Measurements from ENCODE around the gene CROCC2. TPM values are rescaled to one million over a fixed set of nuclear protein-coding genes. Genes with fewer than 3 reads are reported as not detected.
"Not testable (repeated sequence)": the region's sequence is repeated elsewhere in the genome, so short reads cannot be mapped to it uniquely, and the experiment has no call there.

CROCC2 gene
- total RNA-seq, 1 donor from 2014 or later, result not detected

DNA sequence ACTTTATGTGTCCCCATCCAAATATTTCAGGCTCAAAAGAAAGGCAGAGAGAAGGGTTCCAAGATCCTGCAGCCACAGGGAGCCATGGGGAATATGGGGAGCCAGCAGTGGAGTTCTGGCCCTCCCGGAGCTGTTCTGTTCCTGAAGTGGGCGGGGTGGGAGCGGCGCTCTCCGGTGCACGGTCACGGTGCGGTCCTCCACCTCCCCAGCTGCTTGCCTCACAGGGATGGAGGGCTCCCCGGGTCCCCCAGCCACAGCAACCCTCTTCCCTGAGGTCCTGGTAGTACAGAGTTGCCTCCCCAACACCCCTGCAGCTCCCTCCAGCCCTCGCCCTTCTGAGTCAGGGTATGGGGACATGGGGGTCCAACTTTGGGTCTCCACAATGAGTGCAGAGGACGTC, 66.1 kb downstream of the CROCC2 start:
- Histone ChIP-seq H3K27me3 (ENCODE audit: control insufficient read depth, insufficient read depth, low read length) (peaks cover 3% of the 10 kb centered on the region), H3K36me3 (ENCODE audit: control insufficient read depth, insufficient read depth, low read length) (no peaks in the 10 kb centered on the region), H3K4me3 (ENCODE audit: low read depth, low read length) (no peak overlapping the region)
- FAIRE-seq (no peak), DNase-seq (ENCODE audit: low read depth) (no peak)
- TF ChIP-seq, protein P1, sequence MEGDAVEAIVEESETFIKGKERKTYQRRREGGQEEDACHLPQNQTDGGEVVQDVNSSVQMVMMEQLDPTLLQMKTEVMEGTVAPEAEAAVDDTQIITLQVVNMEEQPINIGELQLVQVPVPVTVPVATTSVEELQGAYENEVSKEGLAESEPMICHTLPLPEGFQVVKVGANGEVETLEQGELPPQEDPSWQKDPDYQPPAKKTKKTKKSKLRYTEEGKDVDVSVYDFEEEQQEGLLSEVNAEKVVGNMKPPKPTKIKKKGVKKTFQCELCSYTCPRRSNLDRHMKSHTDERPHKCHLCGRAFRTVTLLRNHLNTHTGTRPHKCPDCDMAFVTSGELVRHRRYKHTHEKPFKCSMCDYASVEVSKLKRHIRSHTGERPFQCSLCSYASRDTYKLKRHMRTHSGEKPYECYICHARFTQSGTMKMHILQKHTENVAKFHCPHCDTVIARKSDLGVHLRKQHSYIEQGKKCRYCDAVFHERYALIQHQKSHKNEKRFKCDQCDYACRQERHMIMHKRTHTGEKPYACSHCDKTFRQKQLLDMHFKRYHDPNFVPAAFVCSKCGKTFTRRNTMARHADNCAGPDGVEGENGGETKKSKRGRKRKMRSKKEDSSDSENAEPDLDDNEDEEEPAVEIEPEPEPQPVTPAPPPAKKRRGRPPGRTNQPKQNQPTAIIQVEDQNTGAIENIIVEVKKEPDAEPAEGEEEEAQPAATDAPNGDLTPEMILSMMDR (IDR thresholded peaks at IDR 0.05; ENCODE audit: insufficient read depth, low read length, severe bottlenecking), result no peak

DNA sequence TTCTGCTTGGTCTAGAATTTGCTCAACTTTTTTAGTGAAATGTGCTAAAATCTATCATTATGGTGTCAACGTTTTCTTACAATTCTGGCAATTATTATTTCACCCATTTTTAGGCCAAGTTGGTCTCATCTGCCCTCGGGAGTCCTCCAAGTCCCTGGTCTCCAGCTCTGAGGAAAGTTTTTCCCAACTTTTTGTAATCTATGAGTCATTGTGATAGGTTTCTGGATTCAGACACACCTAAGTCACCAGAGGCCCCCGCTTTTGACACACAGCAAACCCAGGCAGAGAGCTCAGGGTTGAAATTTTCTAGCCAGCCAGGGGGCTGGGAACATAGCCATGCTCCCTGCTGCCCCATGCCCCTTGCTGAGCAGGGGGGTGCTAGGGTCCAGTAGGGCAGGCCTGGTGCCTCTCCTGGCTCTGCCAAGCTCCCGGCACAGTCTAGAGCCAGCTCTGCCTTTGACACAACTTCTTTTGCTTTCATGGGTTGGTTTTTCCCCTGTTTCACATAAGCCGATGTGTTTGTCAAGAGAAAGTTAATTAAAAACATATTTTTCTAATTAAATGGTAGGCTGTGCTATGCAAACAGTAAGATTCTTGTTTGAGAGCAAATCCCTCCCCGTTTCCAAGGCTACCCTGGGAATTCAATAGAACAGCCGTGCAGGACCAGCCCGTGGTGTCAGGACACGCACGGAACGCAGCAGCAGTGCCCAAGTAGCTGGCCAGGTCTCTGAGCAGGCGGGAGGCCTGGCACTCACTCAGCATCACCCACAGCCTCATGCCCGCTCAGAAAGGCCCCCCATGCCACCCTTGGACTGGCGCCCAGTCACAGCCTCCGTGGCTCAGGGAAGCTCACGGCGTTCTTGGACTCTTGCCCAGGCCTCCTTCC, 66.7 kb downstream of the CROCC2 start:
- Histone ChIP-seq H3K36me3 (ENCODE audit: control insufficient read depth, insufficient read depth, low read length) (no peaks in the 10 kb centered on the region), H3K4me3 (ENCODE audit: low read depth, low read length) (no peak overlapping the region), H3K27me3 (ENCODE audit: control insufficient read depth, insufficient read depth, low read length) (peaks cover 3% of the 10 kb centered on the region)
- TF ChIP-seq, protein P1 (IDR thresholded peaks at IDR 0.05; ENCODE audit: insufficient read depth, low read length, severe bottlenecking), result no peak
- FAIRE-seq (no peak), DNase-seq (ENCODE audit: low read depth) (peak; percentile 23)

DNA sequence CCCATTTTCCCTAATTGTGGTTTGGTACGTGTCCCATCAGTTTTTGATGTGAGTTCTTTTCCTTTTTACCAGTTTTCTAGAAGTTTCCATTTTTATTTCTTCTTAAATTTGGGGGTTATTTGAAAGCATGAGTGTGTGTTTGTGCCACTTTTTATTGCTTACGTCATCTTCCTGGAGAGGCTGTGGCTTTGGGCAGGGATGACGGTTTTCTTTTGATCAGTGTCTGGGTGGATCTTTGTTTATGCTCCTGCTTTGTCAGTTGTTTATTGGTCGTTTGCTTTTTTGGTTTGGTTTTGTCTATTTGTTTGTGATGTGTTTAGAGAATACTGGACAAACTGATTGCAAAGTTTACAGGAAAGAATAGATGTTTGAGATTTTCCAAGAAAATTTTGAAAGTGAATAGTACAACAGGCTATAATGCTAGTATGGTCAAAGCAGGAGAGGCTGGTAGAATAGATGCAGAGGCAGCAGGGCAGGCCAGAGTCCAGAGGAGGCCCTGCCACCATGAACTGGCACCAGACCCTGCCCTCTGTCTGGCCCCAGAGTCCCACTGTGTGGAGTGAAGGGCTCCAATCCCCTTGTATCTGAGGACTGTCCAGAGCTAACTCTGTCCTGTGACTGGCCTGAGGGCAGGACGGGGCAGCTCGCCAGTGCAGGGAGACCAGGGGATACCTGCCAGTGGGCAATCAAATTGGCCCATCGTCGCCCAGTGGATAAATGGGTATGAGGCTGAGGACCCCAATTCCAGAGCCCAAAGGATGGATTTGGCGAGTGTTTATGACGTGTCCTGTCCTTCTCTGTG, 68.8 kb downstream of the CROCC2 start:
- H3K27me3 ChIP-seq (ENCODE audit: control insufficient read depth, insufficient read depth, low read length), result peaks cover 3% of the 10 kb centered on the region
- FAIRE-seq (no peak), DNase-seq (ENCODE audit: low read depth) (no peak)
- TF ChIP-seq, protein P1 (IDR thresholded peaks at IDR 0.05; ENCODE audit: insufficient read depth, low read length, severe bottlenecking), result no peak
- no peak overlapping the region for H3K4me3 ChIP-seq (ENCODE audit: low read depth, low read length)
- H3K36me3 ChIP-seq (ENCODE audit: control insufficient read depth, insufficient read depth, low read length), result no peaks in the 10 kb centered on the region

DNA sequence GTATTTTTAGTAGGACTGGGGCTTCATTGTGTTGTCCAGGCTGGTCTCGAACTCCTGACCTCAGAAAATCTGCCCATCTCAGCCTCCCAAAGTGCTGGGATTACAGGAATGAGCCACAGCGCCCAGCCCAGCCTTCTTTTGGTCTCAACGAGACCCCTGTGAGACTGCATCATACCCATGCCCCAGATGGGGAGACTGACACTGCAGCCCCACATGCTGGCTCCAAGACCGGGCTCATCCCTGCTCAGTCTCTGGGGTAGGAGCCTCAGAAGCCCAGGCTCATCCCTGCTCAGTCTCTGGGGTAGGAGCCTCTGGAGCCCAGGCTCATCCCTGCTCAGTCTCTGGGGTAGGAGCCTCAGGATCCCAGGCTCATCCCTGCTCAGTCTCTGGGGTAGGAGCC, 69.8 kb downstream of the CROCC2 start:
- not testable (repeated sequence) for FAIRE-seq; H3K36me3 ChIP-seq (ENCODE audit: control insufficient read depth, insufficient read depth, low read length); H3K27me3 ChIP-seq (ENCODE audit: control insufficient read depth, insufficient read depth, low read length); DNase-seq (ENCODE audit: low read depth); H3K4me3 ChIP-seq (ENCODE audit: low read depth, low read length)

DNA sequence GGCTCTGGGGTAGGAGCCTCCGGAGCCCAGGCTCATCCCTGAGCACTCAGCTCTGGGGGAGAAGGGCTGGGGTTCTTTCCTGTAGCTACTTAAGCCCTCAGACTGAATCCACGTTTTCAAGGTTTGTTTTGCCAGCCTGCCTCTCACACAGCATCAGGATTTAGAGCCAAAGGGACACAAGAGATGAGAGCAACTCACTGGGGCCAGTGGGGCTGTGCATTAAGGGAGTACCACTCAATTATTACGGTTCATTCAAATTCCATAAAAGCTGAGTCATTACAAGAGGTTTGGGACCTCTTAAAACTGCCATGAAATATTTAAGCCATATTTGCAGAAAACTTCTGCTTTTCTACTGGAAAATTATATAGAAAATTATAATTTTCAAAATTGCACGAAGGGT, 75.1 kb downstream of the CROCC2 start:
- H3K27me3 ChIP-seq (ENCODE audit: control insufficient read depth, insufficient read depth, low read length), result peaks cover 6% of the 10 kb centered on the region
- H3K36me3 ChIP-seq (ENCODE audit: control insufficient read depth, insufficient read depth, low read length), result no peaks in the 10 kb centered on the region
- TF ChIP-seq, protein P1 (IDR thresholded peaks at IDR 0.05; ENCODE audit: insufficient read depth, low read length, severe bottlenecking), result no peak
- no peak overlapping the region for H3K4me3 ChIP-seq (ENCODE audit: low read depth, low read length)
- DNase-seq (ENCODE audit: low read depth) (no peak), FAIRE-seq (no peak)
